Prostate gland (tissue), 2 donors: ENCODE data around the gene B3GNT9.

Experiments used
- CTCF ChIP-seq, 4 experiments: fragments of 200-600 bp in 2 of 4; fragments of 450-650 bp in 2 of 4; sonication (generic) in 2 of 4; IDR thresholded peaks; 1 replicate in 3 of 4; 2 replicates in 1 of 4; pipeline ENCODE4 v1.5.1; 2016 to 2019; ENCODE audit warnings: antibody characterized with exemption in 4 of 4, mild to moderate bottlenecking in 2 of 4, moderate library complexity in 2 of 4
- POLR2A ChIP-seq: fragments of 450-650 bp; IDR thresholded peaks from one replicate; pipeline ENCODE4 v1.6.1; 2016; ENCODE audit warnings: antibody characterized with exemption, mild to moderate bottlenecking

GRCh38 chr16:67100569-67101310, 50.1 kb downstream of the B3GNT9 start:
- TF ChIP-seq CTCF (IDR thresholded peaks at IDR 0.05) (peak in 1 of 4 experiments; percentile 25), POLR2A (no peak)
